Adrenal gland (tissue), 12 donors: ENCODE results near the gene TES. TPM values are rescaled to one million over a fixed set of nuclear protein-coding genes. Genes with fewer than 3 reads are reported as not detected.
"Not testable (repeated sequence)": the region's sequence is repeated elsewhere in the genome, so short reads cannot be mapped to it uniquely, and the experiment has no call there.

Source experiments
- DNase-seq, 7 donors: peaks; one replicate each; pipeline ENCODE4 v3.0.0-alpha.2; 2019 to 2020
- H3K27ac ChIP-seq, 5 donors: fragments of 200-600 bp; sonication (generic) in 4 of 5; 1 replicate in 3 of 5; 2 replicates in 2 of 5; pipeline versions ENCODE4 v1.5.1 to v1.8.0; 2016 to 2020; ENCODE audit warnings: mild to moderate bottlenecking in 1 of 5
- H3K27me3 ChIP-seq: fragments of 200-600 bp; 2 replicates; pipeline ENCODE4 v1.8.0; 2021
- H3K36me3 ChIP-seq, 2 donors: fragments of 200-600 bp; replicated peaks in 1 of 2; 1 replicate in 1 of 2; 2 replicates in 1 of 2; pipeline versions ENCODE4 v1.5.1 to v1.8.0; 2018 to 2022
- H3K4me1 ChIP-seq, 2 donors: fragments of 200-600 bp; replicated peaks in 1 of 2; 1 replicate in 1 of 2; 2 replicates in 1 of 2; pipeline versions ENCODE4 v1.5.1 to v1.8.0; 2018 to 2021
- H3K4me3 ChIP-seq, 4 donors: fragments of 200-600 bp; sonication (generic) in 3 of 4; one replicate each; pipeline ENCODE4 v1.5.1; 2016 to 2018
- H3K9me3 ChIP-seq, 3 donors: fragments of 200-600 bp; sonication (generic) in 1 of 3; replicated peaks in 1 of 3; 1 replicate in 2 of 3; 2 replicates in 1 of 3; pipeline versions ENCODE4 v1.5.1 to v1.8.0; 2016 to 2021
- CTCF ChIP-seq, 6 experiments: fragments of 450-650 bp in 4 of 6; fragments of 200-600 bp in 2 of 6; sonication (generic) in 1 of 6; IDR thresholded peaks; 1 replicate in 5 of 6; 2 replicates in 1 of 6; pipeline versions ENCODE4 v1.5.1 to v1.8.0; 2016 to 2021; ENCODE audit warnings: antibody characterized with exemption in 6 of 6, mild to moderate bottlenecking in 2 of 6, moderate library complexity in 1 of 6
- POLR2A ChIP-seq, 2 donors: fragments of 450-650 bp; IDR thresholded peaks; one replicate each; pipeline ENCODE4 v1.6.1; 2017; ENCODE audit warnings: antibody characterized with exemption in 2 of 2, mild to moderate bottlenecking in 2 of 2, moderate library complexity in 1 of 2
- WGBS, 4 donors: extraction: QIAGEN DNeasy Blood & Tissue Kit in 2 of 4; methylation state at CpG; one replicate each; pipeline versions ENCODE4 v1.1.5 to v1.1.7; 2013 to 2017; 5-methylcytosine and 5-hydroxymethylcytosine counted together
- intact Hi-C, 2 donors: fragments of 100-400 bp; cut with DNase I; formaldehyde crosslinking; loops; one replicate each; pipeline versions ENCODE4 v1.14.1 to v1.15.0; 2022 to 2023
- polyA plus RNA-seq, 3 donors: library from polyadenylated mRNA; stranded (reverse); fragments of 200-250 nt in 2 of 3; fragments of 350-450 nt in 1 of 3; fragmentation: Illumina TruSeq in 1 of 3; extraction: RNeasy Lipid Tissue Mini Kit (QIAGEN cat#74804) in 1 of 3; gene quantifications; one replicate each; pipeline ENCODE4 v1.2.3, GENCODE V29; 2013 to 2014
- total RNA-seq, 9 donors: library from RNA; depleted of rRNA in 4 of 9; stranded (reverse); fragments of >200 nt in 4 of 9; fragments of 120-200 nt in 1 of 9; fragmentation: NEBNext Ultra II Directional in 1 of 9; extraction: Animal tissue kit (Norgen Biotek cat#: 25700) in 1 of 9; gene quantifications; one replicate each; pipeline versions ENCODE4 v1.1.0 to v1.2.4, GENCODE V29; 2013 to 2023
- donor health status: healthy with polysubstance abuse.
- donor health status: Bipolar disorder and iron deficiency.
- donor health status: DM: yes; HTN: yes; CAD: no.
- donor health status: DM: no; HTN: no; CAD: no.
- donor health status: DM: no; HTN: no; CAD: no.
- donor health status: DM: yes; HTN: yes; CAD: no.

The TES gene
- total and polyA plus RNA-seq, 12 donors: 3.9 to 21.8 (median 12.5) TPM

- Histone ChIP-seq H3K36me3 (no peaks in the 10 kb centered on the region), H3K4me1 (no peaks in the 10 kb centered on the region), H3K27ac (no peak overlapping the region), H3K9me3 (no peaks in the 10 kb centered on the region), H3K27me3 (no peaks in the 10 kb centered on the region), H3K4me3 (no peak overlapping the region)
- no peak for DNase-seq
- intact Hi-C loops: no loop called here
- no peak for TF ChIP-seq CTCF (IDR thresholded peaks at IDR 0.05)
- TF ChIP-seq POLR2A (IDR thresholded peaks at IDR 0.05): no peak
- 86 to 91% (median 88%) methylated on average over 1 of the region's 1 CpG for WGBS, 4 donors
Observed at GRCh38 chr7:116292381-116292780, 82.0 kb downstream of the TES start.

GRCh38 chr7:116293139-116293538, 82.8 kb downstream of the TES start:
- 60 to 77% (median 66%) methylated on average over 1 of the region's 1 CpG for WGBS, 4 donors
- intact Hi-C loops: no loop called here
- no peaks in the 10 kb centered on the region for H3K36me3 ChIP-seq
- no peaks in the 10 kb centered on the region for H3K9me3 ChIP-seq
- no peak for DNase-seq
- H3K4me1 ChIP-seq: no peaks in the 10 kb centered on the region
- TF ChIP-seq CTCF (IDR thresholded peaks at IDR 0.05): no peak
- TF ChIP-seq POLR2A (IDR thresholded peaks at IDR 0.05): no peak
- H3K4me3 ChIP-seq: no peak overlapping the region
- no peaks in the 10 kb centered on the region for H3K27me3 ChIP-seq
- no peak overlapping the region for H3K27ac ChIP-seq

- whole genome bisulfite sequencing, 4 donors: 67 to 96% (median 80%) methylated on average over 3 of the region's 3 CpGs
- no peak for DNase-seq
- no peaks in the 10 kb centered on the region for H3K9me3 ChIP-seq
- H3K27me3 ChIP-seq: no peaks in the 10 kb centered on the region
- H3K27ac ChIP-seq: no peak overlapping the region
- no peaks in the 10 kb centered on the region for H3K4me1 ChIP-seq
- intact Hi-C loops: no loop called here
- no peak for TF ChIP-seq POLR2A (IDR thresholded peaks at IDR 0.05)
- TF ChIP-seq CTCF (IDR thresholded peaks at IDR 0.05): no peak
- no peak overlapping the region for H3K4me3 ChIP-seq
- no peaks in the 10 kb centered on the region for H3K36me3 ChIP-seq
Observed at GRCh38 chr7:116293633-116294032, 83.3 kb downstream of the TES start.

- H3K27me3 ChIP-seq, H3K4me1 ChIP-seq, H3K36me3 ChIP-seq, intact Hi-C loops, DNase-seq, H3K4me3 ChIP-seq, H3K27ac ChIP-seq, H3K9me3 ChIP-seq: not testable (repeated sequence)
Observed at GRCh38 chr7:116295903-116296302, 85.6 kb downstream of the TES start.

- TF ChIP-seq CTCF (IDR thresholded peaks at IDR 0.05) (no peak), POLR2A (IDR thresholded peaks at IDR 0.05) (no peak)
Observed at GRCh38 chr7:116298055-116298454, 87.7 kb downstream of the TES start.

More at GRCh38 chr7:116298055-116298454, 87.7 kb downstream of the TES start:
- H3K9me3 ChIP-seq: no peaks in the 10 kb centered on the region
- DNase-seq: no peak
- H3K27me3 ChIP-seq: no peaks in the 10 kb centered on the region
- intact Hi-C loops: no loop called here
- H3K4me1 ChIP-seq: no peaks in the 10 kb centered on the region
- no peak overlapping the region for H3K27ac ChIP-seq
- 90 to 100% (median 95%) methylated on average over 1 of the region's 1 CpG for whole genome bisulfite sequencing, 4 donors
- no peaks in the 10 kb centered on the region for H3K36me3 ChIP-seq
- H3K4me3 ChIP-seq: no peak overlapping the region
